Measurements from ENCODE around the gene SH3TC1. TPM values are rescaled to one million over a fixed set of nuclear protein-coding genes. Genes with fewer than 3 reads are reported as not detected.

SH3TC1 gene
- total and polyA plus RNA-seq, 10 donors, result 23.3 to 157 (median 62.0) TPM

DNA sequence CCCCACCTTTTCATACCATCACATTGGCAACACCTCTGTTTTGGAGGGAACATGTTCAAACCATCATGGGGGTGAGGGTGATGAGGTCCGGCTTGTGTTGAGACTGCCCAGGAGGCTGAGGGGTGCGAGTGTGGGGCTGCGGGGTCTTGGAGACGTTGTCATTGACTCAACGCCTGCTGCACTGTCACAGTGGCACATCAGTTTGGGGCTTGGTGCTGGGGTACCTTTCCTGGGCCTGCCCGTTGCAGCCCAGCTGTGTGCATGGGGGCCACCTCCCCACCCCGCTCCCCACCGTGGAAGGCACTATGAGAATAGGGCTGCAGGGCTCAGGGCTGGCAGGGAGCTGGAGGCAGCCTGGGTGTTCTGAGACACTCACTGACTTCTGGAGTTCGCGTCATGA, 72.7 kb downstream of the SH3TC1 start:
- Histone ChIP-seq H3K36me3 (no peaks in the 10 kb centered on the region), H3K4me3 (no peak overlapping the region), H3K4me1 (peaks cover 11 to 82% (median 43%) of the 10 kb centered on the region in 6 donors), H3K27ac (no peak overlapping the region), H3K9me3 (no peaks in the 10 kb centered on the region), H3K27me3 (replicated peaks in 1 of 7) (peaks cover 0 to 83% (median 25%) of the 10 kb centered on the region in 7 donors)
- intact Hi-C loops (cut with DNase I; ENCODE audit: low total_unique reads), result no loop called here
- TF ChIP-seq POLR2A (IDR thresholded peaks at IDR 0.05) (no peak), POLR2AphosphoS5 (IDR thresholded peaks at IDR 0.05) (no peak)
- TF ChIP-seq, protein P1, sequence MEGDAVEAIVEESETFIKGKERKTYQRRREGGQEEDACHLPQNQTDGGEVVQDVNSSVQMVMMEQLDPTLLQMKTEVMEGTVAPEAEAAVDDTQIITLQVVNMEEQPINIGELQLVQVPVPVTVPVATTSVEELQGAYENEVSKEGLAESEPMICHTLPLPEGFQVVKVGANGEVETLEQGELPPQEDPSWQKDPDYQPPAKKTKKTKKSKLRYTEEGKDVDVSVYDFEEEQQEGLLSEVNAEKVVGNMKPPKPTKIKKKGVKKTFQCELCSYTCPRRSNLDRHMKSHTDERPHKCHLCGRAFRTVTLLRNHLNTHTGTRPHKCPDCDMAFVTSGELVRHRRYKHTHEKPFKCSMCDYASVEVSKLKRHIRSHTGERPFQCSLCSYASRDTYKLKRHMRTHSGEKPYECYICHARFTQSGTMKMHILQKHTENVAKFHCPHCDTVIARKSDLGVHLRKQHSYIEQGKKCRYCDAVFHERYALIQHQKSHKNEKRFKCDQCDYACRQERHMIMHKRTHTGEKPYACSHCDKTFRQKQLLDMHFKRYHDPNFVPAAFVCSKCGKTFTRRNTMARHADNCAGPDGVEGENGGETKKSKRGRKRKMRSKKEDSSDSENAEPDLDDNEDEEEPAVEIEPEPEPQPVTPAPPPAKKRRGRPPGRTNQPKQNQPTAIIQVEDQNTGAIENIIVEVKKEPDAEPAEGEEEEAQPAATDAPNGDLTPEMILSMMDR (IDR thresholded peaks at IDR 0.05 in 8 of 11, conservative IDR thresholded peaks at IDR 0.05 in 3 of 11), result no peak
- 81 to 96% (median 94%) methylated on average over 6 to 10 of the region's 10 CpGs for WGBS, 5 donors
- DNase-seq, result no peak

DNA sequence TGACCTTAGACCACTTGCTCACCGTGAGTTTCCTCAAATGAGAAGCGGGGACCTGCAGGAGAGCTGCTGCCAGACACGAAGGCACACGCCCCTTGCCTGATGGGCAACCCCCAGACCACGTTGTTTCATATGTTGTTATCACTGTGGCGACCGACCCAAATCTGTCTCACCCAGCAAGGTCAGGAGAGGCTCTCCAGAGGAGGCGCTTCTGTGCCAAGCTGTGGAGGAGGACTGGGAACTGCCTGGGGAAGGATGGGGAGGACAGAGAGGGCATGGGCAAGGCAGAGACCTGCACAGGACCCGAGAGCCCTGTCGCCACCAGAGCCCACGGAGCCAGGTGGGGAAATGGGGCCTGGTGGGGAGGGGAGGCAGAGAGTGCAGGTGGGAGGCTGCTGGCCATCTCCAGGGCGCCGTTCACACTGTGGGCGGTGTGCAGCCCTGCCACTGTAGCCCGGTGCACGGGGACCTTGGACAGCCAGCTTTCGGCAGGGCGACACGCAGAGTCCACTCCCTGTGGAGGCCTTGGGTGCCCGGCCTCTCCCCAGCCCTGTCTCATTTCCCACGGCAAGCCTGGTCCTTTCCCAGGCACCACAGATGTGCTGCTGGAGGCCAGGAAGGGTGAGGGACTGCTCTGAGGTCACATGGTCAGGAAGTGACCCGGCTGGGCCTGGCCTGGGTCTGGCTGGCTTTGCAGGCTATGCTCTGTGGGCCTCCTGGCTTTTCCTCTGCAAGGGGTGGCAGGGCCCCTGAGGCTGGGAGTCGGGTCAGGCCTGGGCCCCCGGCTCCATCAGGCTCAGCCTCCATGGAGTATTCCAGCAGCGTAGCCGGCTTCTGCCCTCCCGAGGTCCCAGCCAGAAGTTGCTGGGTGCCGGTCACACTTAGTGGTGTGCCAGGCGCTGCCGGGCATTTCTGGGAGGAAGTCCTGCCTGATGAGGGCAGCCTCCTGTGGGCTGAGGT, 73.7 kb downstream of the SH3TC1 start:
- Histone ChIP-seq H3K4me1 (peaks cover 11 to 72% (median 42%) of the 10 kb centered on the region in 6 donors), H3K27ac (peak overlapping the region in 3 of 8 donors; percentile 26 to 57 (median 27)), H3K9me3 (no peaks in the 10 kb centered on the region), H3K4me3 (no peak overlapping the region), H3K27me3 (replicated peaks in 1 of 7) (peaks cover 0 to 83% (median 25%) of the 10 kb centered on the region in 7 donors), H3K36me3 (no peaks in the 10 kb centered on the region)
- peak; percentile 84 for DNase-seq
- intact Hi-C loops (cut with DNase I; ENCODE audit: low total_unique reads), result no loop called here
- peak; percentile 26 to 58 (median 53) for TF ChIP-seq POLR2AphosphoS5 (IDR thresholded peaks at IDR 0.05)
- TF ChIP-seq, protein P1 (IDR thresholded peaks at IDR 0.05 in 8 of 11, conservative IDR thresholded peaks at IDR 0.05 in 3 of 11), result no peak
- TF ChIP-seq POLR2A (IDR thresholded peaks at IDR 0.05), result no peak
- WGBS, 5 donors, result 47 to 54% (median 53%) methylated on average over 23 to 30 of the region's 30 CpGs

DNA sequence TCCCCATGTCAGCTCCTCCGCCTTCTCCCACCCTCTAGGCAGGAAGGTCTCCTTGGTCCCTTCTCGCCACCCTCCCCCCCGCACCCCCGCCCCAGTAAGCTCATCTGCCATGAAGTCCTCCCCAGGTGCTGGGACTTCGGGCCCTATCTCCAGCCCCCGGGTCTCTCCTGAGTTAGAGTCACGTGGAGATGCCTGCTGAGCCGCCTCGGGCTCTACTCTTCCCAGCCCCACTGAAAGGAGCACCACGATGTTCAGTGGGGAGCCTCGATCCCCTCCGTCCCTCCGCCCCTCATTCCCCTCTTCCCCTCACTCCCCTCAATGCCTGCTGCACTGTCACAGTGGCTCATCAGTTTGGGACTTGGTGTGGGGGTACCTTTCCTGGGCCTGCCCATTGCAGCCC, 74.4 kb downstream of the SH3TC1 start:
- 59 to 84% (median 76%) methylated on average over 13 of the region's 13 CpGs for WGBS, 5 donors
- peaks cover 11 to 72% (median 43%) of the 10 kb centered on the region in 6 donors for H3K4me1 ChIP-seq
- intact Hi-C loops (cut with DNase I; ENCODE audit: low total_unique reads), result no loop called here

More for the DNA sequence above, 74.4 kb downstream of the SH3TC1 start:
- DNase-seq, result no peak
- H3K27ac ChIP-seq, result peak overlapping the region in 2 of 8 donors; percentile 26 to 57
- no peak for TF ChIP-seq POLR2AphosphoS5 (IDR thresholded peaks at IDR 0.05)
- no peak for TF ChIP-seq POLR2A (IDR thresholded peaks at IDR 0.05)
- TF ChIP-seq, protein P1 (IDR thresholded peaks at IDR 0.05 in 8 of 11, conservative IDR thresholded peaks at IDR 0.05 in 3 of 11), result no peak
- no peak overlapping the region for H3K4me3 ChIP-seq
- no peaks in the 10 kb centered on the region for H3K36me3 ChIP-seq
- H3K27me3 ChIP-seq (replicated peaks in 1 of 7), result peaks cover 0 to 77% (median 25%) of the 10 kb centered on the region in 7 donors
- H3K9me3 ChIP-seq, result no peaks in the 10 kb centered on the region
